ENCODE results near the gene ECSCR.

Gene ECSCR

GRCh38 chr5:139473565-139473964, 11.0 kb upstream of the ECSCR start (continued):
- TF ChIP-seq ZNF639 (tag by site-specific recombination; IDR thresholded peaks at IDR 0.05) = no peak
- TF ChIP-seq ZNF18 (tag by site-specific recombination; IDR thresholded peaks at IDR 0.05) = no peak
- TF ChIP-seq ZNF777 (tag by site-specific recombination; IDR thresholded peaks at IDR 0.05; ENCODE audit: borderline replicate concordance) = no peak
- no peak for TF ChIP-seq ZNF654 (tag by site-specific recombination; IDR thresholded peaks at IDR 0.05; ENCODE audit: low read depth)
- no peak for TF ChIP-seq ZNF792 (tag by site-specific recombination; IDR thresholded peaks at IDR 0.05)
- TF ChIP-seq ZNF555 (tag by site-specific recombination; conservative IDR thresholded peaks at IDR 0.05) = no peak

GRCh38 chr5:139473105-139473504, 10.6 kb upstream of the ECSCR start:
- CTCF ChIA-PET = interaction anchor here (0.9 kb wide), 1 partner anchor 50 kb away, joined by 5 read pairs; no protein-coding TSS in a partner anchor
- POLR2A ChIA-PET = no interaction called here
- H3K9me3 ChIP-seq (ENCODE audit: control insufficient read depth, insufficient read depth, low read depth, low read length) = no peaks in the 10 kb centered on the region
- peaks cover 0 to 28% of the 10 kb centered on the region in 2 experiments; a peak in 1 of 3 replicates for H3K36me3 ChIP-seq (ENCODE audit: control insufficient read depth in 2 of 2, insufficient read depth in 1 of 2, low read length in 2 of 2)
- no peaks in the 10 kb centered on the region for H3K4me1 ChIP-seq (ENCODE audit: control insufficient read depth, insufficient read depth, low read length)
- H3K27ac ChIP-seq (ENCODE audit: extremely low read depth, low read depth, low read length) = no peak overlapping the region
- peak; percentile 39; the same call in 1 of the 2 replicates for TF ChIP-seq ZNF394 (tag by site-specific recombination; IDR thresholded peaks at IDR 0.05; ENCODE audit: borderline replicate concordance)
- TF ChIP-seq ZNF792 (tag by site-specific recombination; IDR thresholded peaks at IDR 0.05) = no peak
- no peak overlapping the region for H3K4me3 ChIP-seq (ENCODE audit: low read depth, low read length)

GRCh38 chr5:139472386-139473030, 10.0 kb upstream of the ECSCR start:
- Histone ChIP-seq H3K9me3 (ENCODE audit: control insufficient read depth, insufficient read depth, low read depth, low read length) (no peaks in the 10 kb centered on the region), H3K27ac (ENCODE audit: extremely low read depth, low read depth, low read length) (no peak overlapping the region), H3K4me3 (ENCODE audit: low read depth, low read length) (no peak overlapping the region), H3K4me1 (ENCODE audit: control insufficient read depth, insufficient read depth, low read length) (no peaks in the 10 kb centered on the region), H3K36me3 (ENCODE audit: control insufficient read depth in 2 of 2, insufficient read depth in 1 of 2, low read length in 2 of 2) (peaks cover 0 to 22% of the 10 kb centered on the region in 2 experiments; a peak in 1 of 3 replicates)
- TF ChIP-seq ZIC2 (tag by site-specific recombination; IDR thresholded peaks at IDR 0.05) (peak; percentile 24; the same call in 1 of the 2 replicates), ZNF837 (tag by site-specific recombination; IDR thresholded peaks at IDR 0.05) (no peak)
- CTCF ChIA-PET = interaction anchor here (0.9 kb wide), 1 partner anchor 50 kb away, joined by 5 read pairs; no protein-coding TSS in a partner anchor
- POLR2A ChIA-PET = no interaction called here

GRCh38 chr5:139470821-139471300, 8.3 kb upstream of the ECSCR start, which contains the start of gene SMIM33:
SMIM33 (plus strand) TSS chr5:139471004; CDS start chr5:139471122, 118 bp downstream.
- ChIA-PET CTCF (no interaction called here), POLR2A (interaction anchor here (0.8 kb wide), 1 partner anchor 32 kb away, joined by 3 read pairs; the partner anchor contains the start of gene DNAJC18)
- Histone ChIP-seq H3K4me1 (ENCODE audit: control insufficient read depth, insufficient read depth, low read length) (no peaks in the 10 kb centered on the region), H3K36me3 (ENCODE audit: control insufficient read depth in 2 of 2, insufficient read depth in 1 of 2, low read length in 2 of 2) (peaks cover 0 to 11% of the 10 kb centered on the region in 2 experiments; a peak in 1 of 3 replicates), H3K4me3 (ENCODE audit: low read depth, low read length) (no peak within 1 kb of the TSS), H3K27ac (ENCODE audit: extremely low read depth, low read depth, low read length) (no peak within 1 kb of the TSS), H3K9me3 (ENCODE audit: control insufficient read depth, insufficient read depth, low read depth, low read length) (no peaks in the 10 kb centered on the region)
- no peak for TF ChIP-seq ELK4 (IDR thresholded peaks at IDR 0.05; ENCODE audit: borderline replicate concordance, low read depth, low read length)
- TF ChIP-seq ZNF146 (tag by site-specific recombination; IDR thresholded peaks at IDR 0.05) = no peak
- TF ChIP-seq SETDB1 (IDR thresholded peaks at IDR 0.05; ENCODE audit: insufficient read length, low read length) = no peak
- no peak for TF ChIP-seq ZNF394 (tag by site-specific recombination; IDR thresholded peaks at IDR 0.05; ENCODE audit: borderline replicate concordance)
- TF ChIP-seq ZNF223 (tag by site-specific recombination; IDR thresholded peaks at IDR 0.05) = no peak
- TF ChIP-seq ZNF548 (tag by site-specific recombination; IDR thresholded peaks at IDR 0.05) = no peak
- no peak for TF ChIP-seq ZNF398 (tag by site-specific recombination; IDR thresholded peaks at IDR 0.05)
- TF ChIP-seq ZBTB48 (tag by site-specific recombination; IDR thresholded peaks at IDR 0.05) = no peak
- no peak for TF ChIP-seq PRDM1 (tag by site-specific recombination; IDR thresholded peaks at IDR 0.05)
- no peak for TF ChIP-seq ZNF530 (tag by site-specific recombination; IDR thresholded peaks at IDR 0.05; ENCODE audit: low read depth)
- no peak for TF ChIP-seq ZNF777 (tag by site-specific recombination; IDR thresholded peaks at IDR 0.05; ENCODE audit: borderline replicate concordance)
- no peak for TF ChIP-seq ZNF596 (tag by site-specific recombination; IDR thresholded peaks at IDR 0.05)
- TF ChIP-seq GFI1B (tag by site-specific recombination; IDR thresholded peaks at IDR 0.05) = no peak
- TF ChIP-seq ZFP37 (tag by site-specific recombination; IDR thresholded peaks at IDR 0.05) = no peak
